GM12892 (cell line): ENCODE measurements around the gene HIF1A.
A peak's percentile ranks its signal among the peaks of the same experiment; 100 is the strongest.
"Not testable (repeated sequence)": the region's sequence is repeated elsewhere in the genome, so short reads cannot be mapped to it uniquely, and the experiment has no call there.

Experiments
- DNase-seq: peaks from one replicate; pipeline ENCODE4 v3.0.0; 2011; ENCODE audit not compliant: insufficient read length
- FAIRE-seq: peaks from 2 replicates; lab custom pipeline; 2011; peaks lifted over from hg19 to GRCh38; lab: Jason Lieb, UNC
- POLR2A ChIP-seq: IDR thresholded peaks from 2 replicates; pipeline ENCODE4 v1.6.1; 2011; ENCODE audit warnings: low read depth, low read length, control low read depth
- POLR2AphosphoS5 ChIP-seq: IDR thresholded peaks from 2 replicates; pipeline ENCODE4 v1.6.1; 2011; ENCODE audit warnings: low read depth, low read length, control low read depth
- TAF1 ChIP-seq: IDR thresholded peaks from 2 replicates; pipeline ENCODE4 v1.6.1; 2011; ENCODE audit warnings: low read depth, mild to moderate bottlenecking, control low read depth, low read length, borderline replicate concordance

The HIF1A gene

GRCh38 chr14:61754627-61755381, 59.5 kb downstream of the HIF1A start:
- no peak for FAIRE-seq
- no peak for TF ChIP-seq TAF1
- TF ChIP-seq POLR2A, result no peak
- TF ChIP-seq POLR2AphosphoS5, result no peak
- no peak for DNase-seq

GRCh38 chr14:61755382-61755742, 60.0 kb downstream of the HIF1A start:
- not testable (repeated sequence) for DNase-seq, FAIRE-seq

- FAIRE-seq, result no peak
- TF ChIP-seq POLR2AphosphoS5 (no peak), TAF1 (no peak), POLR2A (no peak)
Observed at GRCh38 chr14:61756135-61756534, 60.8 kb downstream of the HIF1A start.

GRCh38 chr14:61759878-61760277, 64.6 kb downstream of the HIF1A start:
- FAIRE-seq (no peak), DNase-seq (no peak)
- no peak for TF ChIP-seq POLR2A
- TF ChIP-seq POLR2AphosphoS5, result no peak

More at GRCh38 chr14:61756135-61756534, 60.8 kb downstream of the HIF1A start:
- DNase-seq, result no peak

- FAIRE-seq (no peak), DNase-seq (no peak)
- TF ChIP-seq POLR2AphosphoS5, result no peak
- no peak for TF ChIP-seq TAF1
- no peak for TF ChIP-seq POLR2A
Observed at GRCh38 chr14:61761557-61761956, 66.2 kb downstream of the HIF1A start.

- FAIRE-seq, result peak; percentile 99
- peak; percentile 44; the same call in 1 of the 2 replicates for TF ChIP-seq POLR2AphosphoS5
- peak; percentile 9; the same call in 1 of the 2 replicates for TF ChIP-seq TAF1
- TF ChIP-seq POLR2A, result peak; percentile 82
- peak; percentile 93 for DNase-seq
Observed at GRCh38 chr14:61761959-61762786, 66.9 kb downstream of the HIF1A start, which contains the start of gene SNAPC1. SNAPC1 (plus strand) TSS chr14:61762420; CDS start chr14:61762461, 41 bp downstream.

- FAIRE-seq, result no peak
- no peak for DNase-seq
Observed at GRCh38 chr14:61764342-61765122, 69.2 kb downstream of the HIF1A start.

GRCh38 chr14:61765225-61765943, 70.1 kb downstream of the HIF1A start:
- FAIRE-seq (no peak), DNase-seq (no peak)
- TF ChIP-seq TAF1, result no peak
- no peak for TF ChIP-seq POLR2AphosphoS5
- TF ChIP-seq POLR2A, result no peak

More at GRCh38 chr14:61764342-61765122, 69.2 kb downstream of the HIF1A start:
- TF ChIP-seq TAF1 (no peak), POLR2AphosphoS5 (no peak), POLR2A (no peak)

GRCh38 chr14:61766151-61766550, 70.8 kb downstream of the HIF1A start:
- no peak for DNase-seq
- no peak for TF ChIP-seq POLR2AphosphoS5
- no peak for TF ChIP-seq TAF1
- TF ChIP-seq POLR2A, result no peak
- FAIRE-seq, result no peak

GRCh38 chr14:61768240-61768639, 72.9 kb downstream of the HIF1A start:
- TF ChIP-seq POLR2AphosphoS5, result no peak
- TF ChIP-seq POLR2A, result no peak
- TF ChIP-seq TAF1, result no peak
- DNase-seq (no peak), FAIRE-seq (no peak)
